Hindlimb muscle (tissue), 1 donor: ENCODE measurements around the gene ITPK1. TPM values are rescaled to one million over a fixed set of nuclear protein-coding genes. Genes with fewer than 3 reads are reported as not detected.
"Not testable (repeated sequence)": the region's sequence is repeated elsewhere in the genome, so short reads cannot be mapped to it uniquely, and the experiment has no call there.

ENCODE experiments used
- DNase-seq: peaks from one replicate; pipeline ENCODE4 v3.0.0-alpha.2; 2013
- polyA plus RNA-seq: library from polyadenylated mRNA; unstranded; fragments of 120-200 nt; gene quantifications from one replicate; pipeline ENCODE4 v1.2.1, GENCODE V29; 2013; ENCODE audit not compliant: insufficient read length

ITPK1 gene
- polyA plus RNA-seq, 1 donor, result 16.5 TPM

DNA sequence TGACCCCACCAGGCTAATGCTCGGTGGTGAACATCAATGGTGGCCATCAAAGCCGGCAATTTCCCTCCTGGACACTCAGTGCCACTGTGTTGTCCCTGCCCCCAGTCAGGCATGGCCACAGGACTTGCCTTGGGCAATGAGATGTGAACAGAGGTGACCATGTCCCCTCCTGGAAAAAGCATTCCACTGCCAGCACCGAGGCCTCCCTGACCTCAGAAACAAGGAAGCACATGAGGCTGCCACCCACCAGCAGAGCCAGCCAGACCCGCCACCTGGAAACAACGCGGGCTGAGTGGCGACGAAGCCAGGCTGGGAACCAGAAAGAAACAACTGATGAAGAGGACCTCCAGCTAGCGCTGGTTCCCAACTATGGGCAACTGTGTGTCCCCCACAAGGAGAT is 31.8 kb downstream of the ITPK1 start:
- no peak for DNase-seq

DNA sequence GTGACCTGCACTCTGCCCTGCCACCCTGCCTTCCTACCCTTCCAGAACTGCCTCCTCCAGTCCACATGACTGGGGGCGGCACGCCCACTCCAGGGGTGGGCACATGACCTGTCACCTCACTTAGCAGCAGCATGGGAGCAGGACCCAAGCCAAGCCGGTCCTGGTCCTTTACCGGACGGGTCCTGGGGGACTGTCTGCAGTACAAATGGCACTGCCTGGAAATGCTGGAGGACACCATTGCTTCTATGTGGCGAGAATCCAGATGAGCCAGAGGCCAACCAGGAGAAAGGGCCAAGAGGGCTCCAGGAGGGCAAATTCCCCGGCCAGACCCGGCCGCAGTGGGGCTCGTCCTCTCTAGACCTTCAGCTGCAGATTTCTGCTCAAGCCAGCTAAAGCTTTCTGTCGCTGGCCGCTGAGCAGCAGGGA is 33.1 kb downstream of the ITPK1 start:
- no peak for DNase-seq

GRCh38 chr14:93081876-93082570 is 33.7 kb downstream of the ITPK1 start:
- no peak for DNase-seq

DNA sequence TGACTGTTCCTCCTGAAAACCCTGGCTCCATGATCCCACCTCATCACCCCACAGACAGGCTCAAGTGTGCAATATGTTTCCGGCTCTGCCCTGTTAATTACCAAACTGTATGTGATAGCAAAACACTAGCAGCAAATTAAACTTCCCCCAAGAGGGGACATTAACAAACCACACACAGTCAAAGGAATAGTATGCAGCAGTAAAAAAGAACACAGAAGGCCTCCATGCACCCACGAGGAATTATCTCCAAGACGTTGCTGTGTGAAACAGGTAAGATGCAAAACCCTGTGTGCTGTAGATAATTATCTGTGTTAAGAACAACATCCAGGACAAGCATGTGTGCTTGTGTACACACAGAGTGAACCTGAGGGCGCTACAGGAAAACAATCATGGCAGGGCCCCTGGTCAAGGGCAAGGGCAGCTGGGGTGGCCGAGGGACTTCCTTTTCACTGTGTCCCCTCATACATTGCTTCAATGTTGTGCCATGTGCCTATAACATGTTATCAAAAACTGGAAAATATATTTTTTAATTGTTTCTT is 35.8 kb downstream of the ITPK1 start:
- no peak for DNase-seq

DNA sequence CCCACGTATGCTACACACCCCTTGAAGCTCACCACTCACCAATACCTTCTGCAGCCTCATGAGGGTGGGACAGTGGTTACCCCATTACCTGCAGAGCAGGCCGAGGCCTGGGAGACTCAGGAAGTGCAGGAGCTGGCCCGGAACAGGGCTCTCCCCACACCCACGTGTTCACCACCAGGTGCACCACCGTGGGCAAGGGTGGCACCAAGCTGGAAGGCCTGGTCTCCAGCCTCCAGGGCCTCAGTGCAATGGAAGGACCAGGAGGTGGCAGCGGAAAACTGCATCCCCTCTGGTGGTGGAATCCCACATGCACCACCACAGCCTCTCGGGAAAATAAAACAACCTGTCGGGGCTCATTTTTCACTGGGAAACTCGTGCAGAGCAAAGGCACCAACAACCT is 36.4 kb downstream of the ITPK1 start:
- no peak for DNase-seq

- no peak for DNase-seq
Measured at GRCh38 chr14:93078870-93079269, 36.9 kb downstream of the ITPK1 start.

DNA sequence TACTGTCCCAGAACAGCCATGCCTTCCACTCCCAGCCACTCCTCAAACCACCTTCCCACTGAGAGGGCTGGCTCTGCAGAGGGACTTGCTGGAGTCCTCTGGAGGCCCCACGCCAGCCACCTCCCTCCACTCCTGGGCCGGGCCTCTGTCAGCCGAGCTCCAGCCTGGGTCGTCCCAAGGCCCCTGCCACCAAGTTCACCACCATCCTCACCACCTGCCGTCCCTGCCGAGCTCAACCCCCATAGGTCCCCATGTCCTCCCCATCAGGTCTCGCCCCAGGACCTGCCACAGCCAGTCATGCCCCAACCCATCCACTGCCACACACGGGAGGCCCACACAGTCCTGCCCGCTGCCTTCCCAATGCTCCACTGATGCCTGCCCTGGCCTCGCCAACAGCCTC is 39.0 kb downstream of the ITPK1 start:
- no peak for DNase-seq

DNA sequence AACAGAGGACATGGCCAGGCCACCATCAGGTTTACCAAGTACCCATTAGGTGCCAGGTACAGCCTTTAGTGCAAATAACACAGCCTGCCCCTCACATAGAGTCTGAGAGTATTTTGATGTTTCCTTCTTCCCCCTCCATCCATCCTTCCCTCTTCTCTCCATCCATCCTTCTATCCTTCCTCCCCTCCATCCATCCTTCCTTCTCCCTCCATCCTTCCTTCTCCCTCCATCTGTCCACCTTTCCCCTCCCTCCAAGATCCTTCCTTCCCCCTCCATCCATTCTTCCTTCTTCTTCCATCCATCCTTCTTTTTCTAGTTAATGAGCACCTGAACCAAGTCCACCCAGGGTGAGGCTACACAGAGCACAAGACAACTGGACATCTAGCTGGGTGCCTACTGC is 39.8 kb downstream of the ITPK1 start:
- DNase-seq, result no peak

DNA sequence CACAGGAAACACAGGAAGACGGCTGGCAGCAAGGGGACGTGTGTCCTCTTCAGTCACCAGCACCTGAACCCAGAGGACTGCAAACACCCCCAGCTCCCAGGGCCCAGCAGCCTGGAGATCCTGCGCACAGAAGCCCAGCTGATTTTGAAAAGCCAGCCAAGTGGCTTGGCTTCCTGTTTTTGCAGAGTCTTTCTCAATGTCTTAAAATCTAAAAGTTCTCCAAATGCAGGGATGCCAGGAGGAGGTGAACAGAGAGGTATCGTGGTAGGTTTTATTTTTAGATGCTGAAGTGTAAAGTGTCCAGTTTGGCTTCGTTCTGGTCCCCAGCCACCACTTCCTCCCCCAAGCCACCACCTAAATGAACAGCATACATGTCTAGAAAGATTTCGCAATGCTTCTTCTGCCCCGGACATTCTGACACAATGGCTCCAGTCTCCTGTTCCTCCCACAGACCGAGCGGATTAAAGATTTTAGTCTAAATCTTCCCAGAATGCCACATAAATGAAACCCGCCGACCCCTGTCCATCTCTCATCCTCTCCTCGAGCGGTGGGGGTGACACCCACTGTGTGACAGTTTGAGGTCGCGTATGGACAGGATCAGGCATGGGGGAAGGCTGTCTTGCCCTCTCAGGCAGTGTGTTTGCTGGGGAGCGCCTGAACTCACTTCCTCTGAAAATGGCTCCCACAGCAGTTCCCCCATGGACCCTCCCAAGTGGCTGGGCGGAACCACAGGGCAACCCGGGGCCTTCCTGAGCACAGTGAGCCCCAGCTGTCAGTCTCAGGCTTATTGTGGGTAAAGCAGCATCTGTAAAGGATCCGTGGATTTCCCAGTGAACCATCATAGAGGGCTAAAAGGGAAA is 41.6 kb downstream of the ITPK1 start:
- DNase-seq, result no peak

DNA sequence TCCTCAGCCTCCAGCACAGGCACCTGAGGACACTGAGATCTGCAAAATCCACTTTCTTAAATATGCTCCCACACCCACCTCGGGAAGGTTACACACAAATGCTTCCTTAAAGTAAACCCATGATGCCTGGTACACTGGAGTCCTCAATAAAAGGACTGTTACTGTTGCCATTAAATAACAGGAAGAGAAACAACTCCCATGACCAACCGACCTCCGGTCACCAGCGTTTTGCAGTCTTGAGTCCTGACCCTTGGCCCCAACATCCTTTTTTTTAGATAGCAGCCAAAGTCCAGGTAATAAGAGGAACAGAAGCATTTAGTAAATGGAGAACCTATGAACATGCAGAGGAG is 42.4 kb downstream of the ITPK1 start:
- no peak for DNase-seq

GRCh38 chr14:93072659-93073357 is 42.9 kb downstream of the ITPK1 start:
- no peak for DNase-seq

DNA sequence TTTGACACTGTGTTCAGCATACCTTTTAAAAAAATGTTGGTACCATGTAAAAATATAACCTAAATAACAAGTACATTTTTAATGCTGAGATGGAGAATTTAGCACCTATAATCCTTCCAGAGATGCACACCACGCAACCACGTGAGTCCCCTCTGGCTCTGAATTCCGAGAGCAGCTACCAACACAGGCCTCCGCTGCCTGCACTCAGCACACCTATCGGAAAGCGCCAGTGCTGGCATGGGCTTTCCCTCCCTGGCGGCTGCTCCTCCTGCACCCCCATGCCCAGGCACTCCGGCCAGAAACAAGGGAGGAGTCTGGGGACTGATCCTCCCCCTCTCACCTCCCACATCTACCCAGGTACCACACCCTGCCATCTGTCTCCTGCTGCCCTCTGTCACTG is 47.0 kb downstream of the ITPK1 start:
- no peak for DNase-seq

DNA sequence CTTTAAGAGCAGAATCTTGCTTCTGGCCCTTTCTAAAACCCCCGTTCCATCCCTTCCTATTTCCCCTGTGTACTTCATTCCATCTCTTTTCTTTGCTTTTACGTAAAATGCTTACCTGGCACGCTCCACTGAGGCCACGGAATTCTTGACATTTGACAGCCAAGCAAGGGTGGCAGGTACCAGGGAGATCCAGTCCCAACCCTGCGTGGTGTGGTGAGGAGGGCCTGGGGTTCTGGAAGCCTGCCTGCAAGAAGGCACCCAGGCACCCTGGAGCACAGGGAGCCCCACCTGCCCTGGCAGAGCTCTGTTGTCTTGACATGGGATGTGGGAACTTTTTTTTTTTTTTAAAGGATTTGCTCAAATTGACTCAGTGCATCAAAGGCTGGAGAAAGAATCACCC is 48.6 kb downstream of the ITPK1 start:
- no peak for DNase-seq

DNA sequence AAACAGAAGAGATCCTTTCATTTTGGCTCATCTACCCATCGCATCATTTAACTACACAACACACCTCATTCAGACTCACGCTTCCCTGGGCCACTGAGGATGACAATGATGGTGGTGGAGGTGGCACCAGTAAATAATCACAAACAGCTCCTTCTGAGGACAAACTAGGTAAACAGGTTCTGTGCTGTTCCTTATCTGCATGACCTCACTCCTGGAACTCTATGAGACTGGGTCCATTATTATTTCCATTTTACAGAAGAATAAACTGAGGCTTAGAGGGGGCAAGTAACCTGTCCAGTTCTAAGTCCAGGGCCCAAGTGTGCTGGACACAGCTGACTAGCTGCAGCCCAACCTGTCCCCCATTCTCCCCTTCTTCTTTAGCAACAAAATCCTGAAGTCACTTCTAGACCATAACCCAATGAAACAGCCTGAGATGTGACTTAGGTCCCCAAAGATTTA is 50.4 kb downstream of the ITPK1 start:
- DNase-seq, result no peak

GRCh38 chr14:93064411-93065271 is 51.1 kb downstream of the ITPK1 start:
- no peak for DNase-seq

GRCh38 chr14:93063393-93063792 is 52.3 kb downstream of the ITPK1 start:
- no peak for DNase-seq

- no peak for DNase-seq
Measured at GRCh38 chr14:93062890-93063289, 52.8 kb downstream of the ITPK1 start.

- DNase-seq, result not testable (repeated sequence)
Measured at GRCh38 chr14:93062013-93062412, 53.7 kb downstream of the ITPK1 start.

DNA sequence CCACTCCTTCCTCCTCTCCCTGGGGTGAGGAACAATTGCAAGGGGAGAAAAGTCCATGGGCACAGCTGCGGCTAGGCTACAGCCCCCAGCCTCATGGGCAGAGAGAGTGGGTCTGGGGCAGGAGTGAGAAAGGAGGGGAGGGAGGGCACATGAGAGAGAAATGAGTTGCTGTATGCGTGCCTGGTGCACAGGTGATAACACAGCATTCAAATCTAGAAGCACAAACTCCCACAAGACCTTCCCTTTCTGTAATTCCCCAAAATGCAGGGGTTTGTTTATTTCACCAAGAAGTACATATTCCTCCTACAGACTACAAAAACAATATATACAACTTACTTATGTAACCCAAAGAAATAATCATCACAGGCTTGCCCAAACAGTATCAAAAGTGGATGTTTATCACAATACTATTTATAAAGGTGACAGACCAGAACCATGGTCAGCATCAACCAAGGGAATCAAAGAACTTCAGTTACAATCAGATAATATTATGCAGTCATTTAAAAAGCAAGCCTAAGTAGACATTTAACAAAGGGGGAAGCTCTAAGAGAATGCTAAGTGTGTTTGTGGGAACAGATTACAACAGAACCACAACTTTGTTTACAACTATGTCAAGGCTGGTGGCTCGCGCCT is 54.2 kb downstream of the ITPK1 start:
- no peak for DNase-seq

- no peak for DNase-seq
Measured at GRCh38 chr14:93060841-93061240, 54.9 kb downstream of the ITPK1 start.

GRCh38 chr14:93059917-93060545 is 55.7 kb downstream of the ITPK1 start:
- no peak for DNase-seq
